NT2/D1 (cell line): Measurements from ENCODE around the gene NLRP5.

Experiments
- DNase-seq: peaks from one replicate; pipeline ENCODE4 v3.0.0-alpha.2; 2011; ENCODE audit warnings: low read depth, low spot score
- H3K27me3 ChIP-seq: 2 replicates; pipeline ENCODE4 v1.6.0; 2011; ENCODE audit warnings: mild to moderate bottlenecking; ENCODE audit not compliant: insufficient read length, insufficient read depth
- H3K36me3 ChIP-seq: 2 replicates; pipeline ENCODE4 v1.6.1; 2011; ENCODE audit warnings: mild to moderate bottlenecking, low read length, mixed read lengths; ENCODE audit not compliant: insufficient read depth, insufficient read length
- H3K4me1 ChIP-seq: 2 replicates; pipeline ENCODE4 v1.5.1; 2011; ENCODE audit not compliant: insufficient read depth, insufficient read length
- H3K4me3 ChIP-seq: 2 replicates; pipeline ENCODE4 v1.5.1; 2011; ENCODE audit warnings: low read depth; ENCODE audit not compliant: insufficient read length
- H3K9ac ChIP-seq: 2 replicates; pipeline ENCODE4 v1.6.0; 2011; ENCODE audit warnings: low read depth; ENCODE audit not compliant: insufficient read length
- H3K9me3 ChIP-seq: 2 replicates; pipeline ENCODE4 v1.5.1; 2011; ENCODE audit warnings: mild to moderate bottlenecking, low read length; ENCODE audit not compliant: insufficient read depth
- SUZ12 ChIP-seq: IDR thresholded peaks from 2 replicates; pipeline ENCODE4 v1.6.1; 2011; ENCODE audit not compliant: insufficient read length, insufficient read depth; ENCODE audit errors: extremely low read depth
- YY1 ChIP-seq: IDR thresholded peaks from 2 replicates; pipeline ENCODE4 v1.6.1; 2011; ENCODE audit not compliant: insufficient read length, insufficient read depth
- ZNF274 ChIP-seq: IDR thresholded peaks from 2 replicates; pipeline ENCODE4 v1.6.1; 2011; ENCODE audit warnings: mild to moderate bottlenecking, low read depth, low read length

Gene NLRP5

DNA sequence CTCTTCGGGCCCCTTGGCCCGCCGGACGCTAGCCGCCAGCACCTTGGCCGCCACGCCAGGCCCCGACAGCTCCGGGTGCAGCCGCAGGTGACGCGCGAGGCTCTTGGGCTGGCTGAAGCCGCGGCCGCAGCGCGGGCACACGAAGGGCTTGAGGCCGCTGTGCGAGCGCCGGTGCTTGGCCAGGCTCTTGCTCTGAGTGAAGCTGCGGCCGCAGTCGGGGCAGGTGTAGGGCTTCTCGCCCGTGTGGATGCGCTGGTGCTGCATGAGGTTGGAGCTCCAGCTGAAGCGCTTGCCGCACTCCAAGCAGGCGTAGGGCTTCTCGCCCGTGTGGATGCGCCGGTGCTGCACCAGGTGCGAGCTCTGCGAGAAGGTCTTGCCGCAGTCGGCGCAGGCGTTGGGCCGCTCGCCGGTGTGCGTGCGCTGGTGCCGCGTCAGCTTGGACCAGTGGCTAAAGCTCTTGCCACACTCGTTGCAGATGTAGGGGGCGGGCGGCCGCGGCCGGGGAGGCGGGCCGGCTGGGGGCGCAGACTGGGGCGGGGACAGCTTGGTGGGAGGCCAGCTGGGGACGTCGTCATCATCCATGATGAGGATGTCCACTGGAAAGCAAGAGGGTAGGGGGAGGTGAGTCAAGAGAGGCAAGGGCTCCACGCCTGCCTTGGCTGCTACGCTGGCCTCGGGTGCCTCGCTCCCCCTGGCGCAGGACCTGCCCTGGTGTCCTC is 102.1 kb downstream of the NLRP5 start:
- H3K9me3 ChIP-seq = no peaks in the 10 kb centered on the region
- H3K27me3 ChIP-seq = no peaks in the 10 kb centered on the region
- peaks cover 48% of the 10 kb centered on the region for H3K36me3 ChIP-seq
- peaks cover 4% of the 10 kb centered on the region for H3K4me1 ChIP-seq
- DNase-seq = no peak
- TF ChIP-seq YY1 (no peak), ZNF274 (no peak), SUZ12 (no peak)
- no peak overlapping the region for H3K4me3 ChIP-seq
- no peak overlapping the region for H3K9ac ChIP-seq

DNA sequence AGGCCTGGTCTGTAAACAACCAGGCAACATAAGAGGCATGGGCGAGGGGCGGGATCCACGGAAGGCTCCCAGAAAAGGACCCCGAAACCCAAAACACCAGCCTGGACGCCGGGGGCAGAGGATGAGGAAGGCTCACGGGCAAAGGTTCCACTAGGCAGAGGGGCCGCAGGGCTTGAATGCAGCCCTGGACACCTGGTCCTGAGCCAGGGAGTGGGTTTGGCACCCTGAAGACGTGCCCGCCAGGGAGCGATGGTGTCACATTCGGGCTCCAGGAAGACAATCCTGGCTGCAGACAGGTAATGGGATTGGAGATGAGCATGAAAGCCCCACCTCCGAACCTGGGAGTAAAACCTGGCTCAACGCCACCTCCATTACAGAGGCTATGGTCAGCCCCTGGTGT is 102.8 kb downstream of the NLRP5 start:
- Histone ChIP-seq H3K4me1 (peaks cover 4% of the 10 kb centered on the region), H3K9ac (no peak overlapping the region), H3K27me3 (no peaks in the 10 kb centered on the region), H3K9me3 (no peaks in the 10 kb centered on the region), H3K4me3 (no peak overlapping the region), H3K36me3 (peaks cover 50% of the 10 kb centered on the region)
- TF ChIP-seq YY1 (no peak), ZNF274 (no peak), SUZ12 (no peak)
- DNase-seq = no peak

DNA sequence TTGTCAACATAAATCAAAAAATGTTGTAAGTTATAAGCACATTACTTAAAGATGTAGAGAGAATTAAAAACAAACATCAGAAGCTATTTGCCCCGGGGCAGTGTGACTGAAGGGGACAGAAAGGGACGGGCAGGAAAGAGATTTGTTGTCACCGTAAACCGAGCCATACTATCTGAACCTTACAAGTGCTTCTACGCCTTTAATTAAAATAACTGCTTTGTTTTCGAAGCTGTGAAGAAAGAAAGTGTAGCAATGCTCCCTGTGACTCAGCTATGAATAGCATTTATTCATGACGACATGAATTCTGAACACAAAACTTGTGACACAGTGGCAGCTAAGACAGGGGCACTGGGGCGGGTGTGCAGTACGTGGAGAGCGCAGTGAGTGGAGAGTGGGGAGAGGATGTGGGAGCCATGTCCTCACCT is 104.5 kb downstream of the NLRP5 start:
- H3K4me3 ChIP-seq = no peak overlapping the region
- peaks cover 4% of the 10 kb centered on the region for H3K4me1 ChIP-seq
- TF ChIP-seq YY1 = no peak
- TF ChIP-seq SUZ12 = no peak
- TF ChIP-seq ZNF274 = no peak
- H3K9me3 ChIP-seq = no peaks in the 10 kb centered on the region
- DNase-seq = no peak
- H3K36me3 ChIP-seq = peaks cover 53% of the 10 kb centered on the region
- H3K9ac ChIP-seq = no peak overlapping the region
- no peaks in the 10 kb centered on the region for H3K27me3 ChIP-seq

DNA sequence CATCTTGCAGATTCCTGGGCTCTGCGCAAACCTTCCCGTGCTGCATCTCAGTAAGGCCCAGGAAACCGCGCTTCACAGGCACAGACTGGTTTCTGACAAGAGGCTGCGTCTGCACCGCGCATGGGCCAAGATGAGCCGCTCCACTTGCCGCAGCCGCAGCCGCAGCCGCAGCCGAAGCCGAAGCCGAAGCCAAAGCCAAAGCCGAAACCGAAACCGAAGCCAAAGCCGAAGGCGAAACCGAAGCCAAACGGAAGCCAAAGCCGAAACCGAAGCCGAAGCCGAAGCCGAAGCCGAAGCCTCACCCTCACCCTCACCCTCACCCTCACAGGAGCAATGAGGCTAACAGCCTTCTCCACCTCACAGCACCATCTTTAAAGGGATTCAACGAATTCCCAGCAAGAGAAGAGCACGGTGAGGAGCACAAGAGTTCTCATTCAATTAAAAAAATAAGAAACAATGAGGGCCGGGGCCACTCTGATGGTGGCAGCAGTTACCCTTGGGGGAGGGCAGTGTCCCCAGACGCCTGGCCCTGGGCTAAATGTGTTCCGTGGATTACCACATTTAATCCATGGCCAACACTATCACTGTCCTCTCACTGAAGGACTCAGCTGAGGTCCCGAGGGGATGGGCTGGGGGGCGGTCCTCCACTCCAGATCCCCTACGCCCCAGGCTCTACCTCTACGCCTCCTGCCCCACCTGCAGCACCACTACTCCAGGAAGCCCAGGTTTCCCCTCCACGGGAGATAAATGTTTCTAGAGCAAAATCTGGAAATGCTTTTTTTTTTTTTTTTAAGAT is 105.4 kb downstream of the NLRP5 start:
- H3K36me3 ChIP-seq = peaks cover 54% of the 10 kb centered on the region
- no peak for TF ChIP-seq ZNF274
- no peak for TF ChIP-seq SUZ12
- H3K9ac ChIP-seq = no peak overlapping the region
- no peaks in the 10 kb centered on the region for H3K27me3 ChIP-seq
- no peak overlapping the region for H3K4me3 ChIP-seq
- no peaks in the 10 kb centered on the region for H3K9me3 ChIP-seq
- peaks cover 4% of the 10 kb centered on the region for H3K4me1 ChIP-seq
- DNase-seq = no peak

DNA sequence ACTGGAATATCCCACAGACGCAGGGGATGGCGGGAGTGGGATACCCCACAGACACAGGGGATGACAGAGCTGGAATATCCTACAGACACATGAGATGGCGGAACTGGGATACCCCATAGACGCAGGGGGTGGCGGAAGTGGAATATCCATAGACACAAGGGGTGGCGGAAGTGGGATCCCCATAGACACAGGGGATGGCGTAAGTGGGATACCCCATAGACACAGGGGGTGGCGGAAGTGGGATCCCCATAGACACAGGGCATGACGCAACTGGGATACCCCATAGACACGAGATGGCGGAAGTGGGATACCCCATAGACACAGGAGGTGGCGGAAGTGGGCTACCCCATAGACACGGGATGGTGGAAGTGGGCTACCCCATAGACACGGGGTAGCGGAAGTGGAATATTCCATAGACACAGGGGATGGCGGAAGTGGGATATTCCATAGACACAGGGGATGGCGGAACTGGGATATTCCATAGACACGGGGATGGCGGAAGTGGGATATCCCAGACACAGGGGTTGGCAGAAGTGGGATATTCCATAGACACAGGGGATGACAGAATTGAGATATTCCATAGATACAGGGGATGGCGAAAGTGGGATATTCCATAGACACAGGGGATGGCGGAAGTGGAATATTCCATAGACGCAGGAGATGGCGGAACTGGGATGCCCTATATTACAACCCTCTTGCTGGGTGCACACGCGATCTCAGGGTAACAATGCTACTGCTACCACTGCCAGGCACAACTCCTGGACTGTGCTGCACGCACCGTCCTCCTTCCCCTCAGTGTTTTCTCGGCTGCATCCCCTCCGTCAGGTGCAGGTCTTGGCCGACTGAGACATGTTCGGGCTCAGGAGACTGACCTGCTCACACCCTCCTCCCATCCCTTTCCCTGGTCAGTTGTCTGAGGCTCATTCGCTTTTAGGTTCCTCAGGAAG is 106.4 kb downstream of the NLRP5 start:
- H3K36me3 ChIP-seq = peaks cover 63% of the 10 kb centered on the region
- no peaks in the 10 kb centered on the region for H3K9me3 ChIP-seq
- no peaks in the 10 kb centered on the region for H3K27me3 ChIP-seq
- TF ChIP-seq YY1 (no peak), SUZ12 (no peak), ZNF274 (no peak)
- H3K4me1 ChIP-seq = peaks cover 4% of the 10 kb centered on the region
- DNase-seq = no peak
- no peak overlapping the region for H3K4me3 ChIP-seq
- no peak overlapping the region for H3K9ac ChIP-seq

DNA sequence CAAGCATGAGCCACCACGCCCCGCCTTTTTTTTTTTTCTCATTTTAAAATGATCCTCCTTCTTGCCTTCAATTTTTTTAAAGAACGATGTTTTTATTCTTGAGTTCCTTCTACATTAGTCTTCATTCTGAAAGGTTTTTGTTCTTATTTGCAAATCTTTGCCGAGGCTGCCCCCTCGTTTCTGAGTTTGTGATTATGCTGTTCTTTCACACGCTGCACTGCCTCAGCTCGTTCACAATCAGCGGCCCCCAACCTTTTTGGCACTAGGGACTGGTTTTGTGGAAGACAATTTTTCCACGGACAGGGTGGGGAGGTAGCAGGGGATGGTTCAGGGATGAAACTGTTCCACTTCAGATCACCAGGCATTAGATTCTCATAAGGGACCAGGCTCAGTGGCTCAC is 107.9 kb downstream of the NLRP5 start:
- H3K9me3 ChIP-seq = no peaks in the 10 kb centered on the region
- H3K27me3 ChIP-seq = no peaks in the 10 kb centered on the region
- no peak for DNase-seq
- H3K36me3 ChIP-seq = peaks cover 64% of the 10 kb centered on the region
- H3K4me1 ChIP-seq = peaks cover 4% of the 10 kb centered on the region
- TF ChIP-seq YY1 = no peak
- no peak overlapping the region for H3K9ac ChIP-seq
- no peak overlapping the region for H3K4me3 ChIP-seq

DNA sequence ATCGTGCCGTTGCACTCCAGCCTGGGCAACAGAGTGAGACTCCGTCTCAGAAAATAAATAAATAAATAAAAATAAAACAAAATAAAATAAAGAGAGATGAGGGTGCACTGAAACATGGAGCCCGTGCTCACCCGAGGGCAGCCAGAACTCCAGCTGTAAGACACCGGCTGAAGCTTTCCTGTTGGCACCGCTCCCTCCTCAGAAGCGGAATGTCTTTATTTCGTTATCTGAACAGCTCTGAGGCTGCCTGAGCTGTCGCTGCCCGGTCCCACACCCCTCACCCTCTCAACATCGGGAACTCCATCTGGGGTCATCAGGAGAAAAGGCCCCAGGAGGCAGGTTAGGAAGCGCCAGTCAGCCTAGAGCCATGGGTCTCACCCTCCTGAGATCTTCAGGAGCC is 110.1 kb downstream of the NLRP5 start:
- TF ChIP-seq YY1 (no peak), SUZ12 (no peak), ZNF274 (no peak)
- H3K4me1 ChIP-seq = peaks cover 4% of the 10 kb centered on the region
- H3K36me3 ChIP-seq = peaks cover 72% of the 10 kb centered on the region
- DNase-seq = no peak
- no peak overlapping the region for H3K9ac ChIP-seq
- no peaks in the 10 kb centered on the region for H3K9me3 ChIP-seq
- no peaks in the 10 kb centered on the region for H3K27me3 ChIP-seq
- H3K4me3 ChIP-seq = no peak overlapping the region
